OCI-LY3 (cell line): ENCODE measurements around the gene EFNA5.

Experiments
- H2AFZ ChIP-seq: fragments of 200-600, 300-600 bp; shearing (Covaris generic); 2 replicates; pipeline ENCODE4 v1.6.0; 2014; ENCODE audit warnings: antibody characterized with exemption, low read depth, low read length
- H3K27ac ChIP-seq: fragments of 200-600, 300-600 bp; sonication (generic); 2 replicates; pipeline ENCODE4 v1.5.1; 2014; ENCODE audit warnings: mild to moderate bottlenecking, low read length, moderate library complexity, mixed read lengths
- H3K27me3 ChIP-seq: fragments of 200-600, 300-600 bp; sonication (generic); 2 replicates; pipeline ENCODE4 v1.6.1; 2014; ENCODE audit warnings: low read depth, low read length, mixed read lengths
- H3K36me3 ChIP-seq: fragments of 200-600, 300-600 bp; sonication (generic); replicated peaks from 2 replicates; pipeline ENCODE3; 2014; ENCODE audit warnings: low read depth, low read length, mixed read lengths
- H3K4me1 ChIP-seq: fragments of 300-600, 200-600 bp; sonication (generic); 2 replicates; pipeline ENCODE4 v1.6.1; 2014; ENCODE audit warnings: low read length, mixed read lengths
- H3K4me2 ChIP-seq: fragments of 200-600, 300-600 bp; sonication (generic); 2 replicates; pipeline ENCODE4 v1.6.1; 2014; ENCODE audit warnings: low read length, mixed read lengths
- H3K4me3 ChIP-seq: fragments of 300-600, 200-600 bp; sonication (generic); 2 replicates; pipeline ENCODE4 v1.5.1; 2014; ENCODE audit warnings: antibody characterized with exemption, mild to moderate bottlenecking, low read length, moderate library complexity
- H3K79me2 ChIP-seq: fragments of 300-600, 200-600 bp; shearing (Covaris generic); 2 replicates; pipeline ENCODE4 v1.6.1; 2014; ENCODE audit warnings: mild to moderate bottlenecking, low read length, mixed read lengths
- H3K9ac ChIP-seq: fragments of 300-600, 200-600 bp; shearing (Covaris generic); 2 replicates; pipeline ENCODE4 v1.6.0; 2014; ENCODE audit warnings: mild to moderate bottlenecking, low read length, moderate library complexity
- H3K9me3 ChIP-seq: fragments of 200-600, 300-600 bp; shearing (Covaris generic); 2 replicates; pipeline ENCODE4 v1.6.1; 2014; ENCODE audit warnings: low read length, mixed read lengths; ENCODE audit not compliant: insufficient read depth
- H4K20me1 ChIP-seq: fragments of 200-600, 300-600 bp; sonication (generic); 2 replicates; pipeline ENCODE4 v1.6.1; 2016; ENCODE audit warnings: low read length, mixed read lengths; ENCODE audit not compliant: insufficient read depth
- CTCF ChIP-seq: fragments of 200-600, 300-600 bp; sonication (generic); IDR thresholded peaks from 2 replicates; pipeline ENCODE4 v1.5.1; 2014; ENCODE audit warnings: antibody characterized with exemption, low read length, low read depth
- EZH2phosphoT487 ChIP-seq: fragments of 200-600 bp; shearing (Covaris generic); IDR thresholded peaks from 2 replicates; pipeline ENCODE4 v1.6.1; 2018; ENCODE audit warnings: antibody characterized with exemption, mixed run types, low read depth

Gene EFNA5

GRCh38 chr5:107578051-107578635 lies 92.6 kb downstream of the EFNA5 start:
- Histone ChIP-seq H3K4me2 (no peak overlapping the region), H3K4me3 (no peak overlapping the region), H3K36me3 (no peaks in the 10 kb centered on the region), H2AFZ (no peak overlapping the region), H3K27ac (no peak overlapping the region), H3K9ac (no peak overlapping the region), H3K9me3 (no peaks in the 10 kb centered on the region), H3K27me3 (no peaks in the 10 kb centered on the region), H3K4me1 (no peaks in the 10 kb centered on the region), H4K20me1 (no peaks in the 10 kb centered on the region), H3K79me2 (no peaks in the 10 kb centered on the region)
- TF ChIP-seq CTCF (no peak), EZH2phosphoT487 (no peak)

- no peaks in the 10 kb centered on the region for H3K4me1 ChIP-seq
- H3K4me2 ChIP-seq, result no peak overlapping the region
- H4K20me1 ChIP-seq, result no peaks in the 10 kb centered on the region
- H3K27me3 ChIP-seq, result peaks cover 7% of the 10 kb centered on the region; the same call in 1 of the 2 replicates
- H2AFZ ChIP-seq, result no peak overlapping the region
- H3K79me2 ChIP-seq, result no peaks in the 10 kb centered on the region
- no peak overlapping the region for H3K9ac ChIP-seq
- no peaks in the 10 kb centered on the region for H3K9me3 ChIP-seq
- no peaks in the 10 kb centered on the region for H3K36me3 ChIP-seq
- H3K4me3 ChIP-seq, result no peak overlapping the region
- TF ChIP-seq EZH2phosphoT487, result no peak
- TF ChIP-seq CTCF, result no peak
- H3K27ac ChIP-seq, result no peak overlapping the region
Observed at GRCh38 chr5:107577394-107577950, 93.3 kb downstream of the EFNA5 start.

GRCh38 chr5:107576736-107577393 lies 93.9 kb downstream of the EFNA5 start:
- no peak overlapping the region for H3K27ac ChIP-seq
- no peaks in the 10 kb centered on the region for H3K79me2 ChIP-seq
- H2AFZ ChIP-seq, result no peak overlapping the region
- H3K27me3 ChIP-seq, result peaks cover 7% of the 10 kb centered on the region; the same call in 1 of the 2 replicates
- no peaks in the 10 kb centered on the region for H3K36me3 ChIP-seq
- no peaks in the 10 kb centered on the region for H4K20me1 ChIP-seq
- no peak for TF ChIP-seq EZH2phosphoT487
- no peak overlapping the region for H3K4me3 ChIP-seq
- no peak overlapping the region for H3K9ac ChIP-seq
- no peak overlapping the region for H3K4me2 ChIP-seq
- H3K4me1 ChIP-seq, result 0 out of 2 replicates have a peak, but pooled peaks cover 4% of the 10 kb centered on the region
- H3K9me3 ChIP-seq, result no peaks in the 10 kb centered on the region

GRCh38 chr5:107576155-107576554 lies 94.6 kb downstream of the EFNA5 start:
- H3K4me1 ChIP-seq, result peaks cover 9% of the 10 kb centered on the region; the same call in 1 of the 2 replicates

More at GRCh38 chr5:107576155-107576554, 94.6 kb downstream of the EFNA5 start:
- no peak overlapping the region for H3K27ac ChIP-seq
- no peak overlapping the region for H3K4me3 ChIP-seq
- no peak overlapping the region for H3K4me2 ChIP-seq
- H3K9ac ChIP-seq, result no peak overlapping the region
- no peak overlapping the region for H2AFZ ChIP-seq
- no peaks in the 10 kb centered on the region for H3K9me3 ChIP-seq
- peaks cover 7% of the 10 kb centered on the region; the same call in 1 of the 2 replicates for H3K27me3 ChIP-seq
- no peaks in the 10 kb centered on the region for H4K20me1 ChIP-seq
- H3K79me2 ChIP-seq, result no peaks in the 10 kb centered on the region
- TF ChIP-seq CTCF, result no peak
- TF ChIP-seq EZH2phosphoT487, result no peak
- no peaks in the 10 kb centered on the region for H3K36me3 ChIP-seq
